Body of pancreas (tissue), 4 donors: Measurements from ENCODE around the gene SGSH. TPM values are rescaled to one million over a fixed set of nuclear protein-coding genes. Genes with fewer than 3 reads are reported as not detected.

ENCODE experiments used
- ATAC-seq: fragments of 150-250 bp; one replicate; pipeline ENCODE4 v1.9.1; 2016
- DNase-seq, 4 donors: peaks; one replicate each; pipeline ENCODE4 v3.0.0-alpha.2; 2019
- H3K27ac ChIP-seq, 4 donors: fragments of 200-600 bp; sonication (generic); 1 replicate in 3 of 4; 2 replicates in 1 of 4; pipeline versions ENCODE4 v1.5.1 to v1.6.1; 2016 to 2019; ENCODE audit warnings: mild to moderate bottlenecking in 1 of 4, mixed read lengths in 1 of 4, moderate library complexity in 1 of 4
- H3K27me3 ChIP-seq, 2 donors: fragments of 200-600 bp; sonication (generic); one replicate each; pipeline ENCODE4 v1.6.0; 2016; ENCODE audit warnings: mild to moderate bottlenecking in 1 of 2
- H3K36me3 ChIP-seq, 2 donors: fragments of 200-600 bp; sonication (generic); replicated peaks in 1 of 2; 2 replicates each; pipeline ENCODE4 v1.5.1; 2016; ENCODE audit warnings: low read depth in 2 of 2; ENCODE audit not compliant: insufficient read depth in 1 of 2
- H3K4me1 ChIP-seq: fragments of 200-600 bp; sonication (generic); one replicate; pipeline ENCODE4 v1.6.0; 2016
- H3K4me3 ChIP-seq, 2 donors: fragments of 200-600 bp; sonication (generic); 1 replicate in 1 of 2; 2 replicates in 1 of 2; pipeline ENCODE4 v1.5.1; 2016 to 2019
- H3K9me3 ChIP-seq, 3 donors: fragments of 200-600 bp; sonication (generic); 1 replicate in 2 of 3; 2 replicates in 1 of 3; pipeline ENCODE4 v1.5.1; 2016
- CTCF ChIP-seq, 7 experiments: fragments of 450-650 bp in 4 of 7; fragments of 200-600 bp in 3 of 7; sonication (generic) in 3 of 7; IDR thresholded peaks; one replicate each; pipeline ENCODE4 v1.5.1; 2016 to 2019; ENCODE audit warnings: antibody characterized with exemption in 7 of 7
- POLR2A ChIP-seq, 3 donors: fragments of 450-650 bp; IDR thresholded peaks; one replicate each; pipeline ENCODE4 v1.6.1; 2016; ENCODE audit warnings: antibody characterized with exemption in 3 of 3, mild to moderate bottlenecking in 2 of 3
- WGBS, 2 donors: methylation state at CpG; one replicate each; pipeline ENCODE4 v1.1.5; 2017; 5-methylcytosine and 5-hydroxymethylcytosine counted together
- intact Hi-C: fragments of 100-400 bp; cut with DNase I; formaldehyde crosslinking; loops from one replicate; pipeline ENCODE4 v1.15.1; 2023
- total RNA-seq, 2 donors: library from RNA; depleted of rRNA; stranded (reverse); fragments of >200 nt; gene quantifications; one replicate each; pipeline ENCODE4 v1.1.0, GENCODE V29; 2016

SGSH gene
- total RNA-seq, 2 donors from 2014 or later, result 29.6 to 42.8 TPM

- Histone ChIP-seq H3K36me3 (peaks cover 0 to 14% of the 10 kb centered on the region in 2 donors), H3K4me1 (no peaks in the 10 kb centered on the region), H3K4me3 (no peak overlapping the region), H3K27ac (no peak overlapping the region), H3K27me3 (no peaks in the 10 kb centered on the region), H3K9me3 (no peaks in the 10 kb centered on the region)
- ATAC-seq (no peak), DNase-seq (no peak)
- intact Hi-C loops, result no loop called here
- WGBS, 2 donors, result 85 to 86% methylated on average over 12 to 14 of the region's 14 CpGs
- TF ChIP-seq CTCF (IDR thresholded peaks at IDR 0.05) (no peak), POLR2A (IDR thresholded peaks at IDR 0.05) (no peak)
Measured at GRCh38 chr17:80242505-80242904, 22.4 kb upstream of the SGSH start.

- intact Hi-C loops, result no loop called here
- DNase-seq, result no peak
- H3K36me3 ChIP-seq, result peaks cover 0 to 11% of the 10 kb centered on the region in 2 donors
Measured at GRCh38 chr17:80237386-80237785, 17.3 kb upstream of the SGSH start.

GRCh38 chr17:80236911-80237310 is 16.8 kb upstream of the SGSH start:
- TF ChIP-seq POLR2A (IDR thresholded peaks at IDR 0.05) (no peak), CTCF (IDR thresholded peaks at IDR 0.05) (no peak)
- H3K27ac ChIP-seq, result no peak overlapping the region
- peaks cover 0 to 9% of the 10 kb centered on the region in 2 donors for H3K36me3 ChIP-seq
- ATAC-seq (no peak), DNase-seq (no peak)
- peaks cover 0 to 4% (median 0%) of the 10 kb centered on the region in 3 donors for H3K9me3 ChIP-seq
- no peak overlapping the region for H3K4me3 ChIP-seq
- H3K4me1 ChIP-seq, result no peaks in the 10 kb centered on the region
- H3K27me3 ChIP-seq, result no peaks in the 10 kb centered on the region
- 84 to 90% methylated on average over 2 to 17 of the region's 17 CpGs for WGBS, 2 donors
- intact Hi-C loops, result no loop called here

More at GRCh38 chr17:80237386-80237785, 17.3 kb upstream of the SGSH start:
- Histone ChIP-seq H3K27ac (no peak overlapping the region), H3K9me3 (peaks cover 0 to 4% (median 0%) of the 10 kb centered on the region in 3 donors), H3K4me3 (no peak overlapping the region), H3K4me1 (no peaks in the 10 kb centered on the region), H3K27me3 (no peaks in the 10 kb centered on the region)
- ATAC-seq, result no peak
- TF ChIP-seq POLR2A (IDR thresholded peaks at IDR 0.05) (no peak), CTCF (IDR thresholded peaks at IDR 0.05) (no peak)
- 92 to 97% methylated on average over 6 to 10 of the region's 10 CpGs for WGBS, 2 donors

- intact Hi-C loops, result no loop called here
- Histone ChIP-seq H3K4me3 (no peak overlapping the region), H3K36me3 (peaks cover 0 to 7% of the 10 kb centered on the region in 2 donors), H3K27me3 (no peaks in the 10 kb centered on the region), H3K9me3 (peaks cover 0 to 4% (median 0%) of the 10 kb centered on the region in 3 donors), H3K27ac (no peak overlapping the region), H3K4me1 (no peaks in the 10 kb centered on the region)
- WGBS, 2 donors, result 94 to 96% methylated on average over 3 of the region's 3 CpGs
- TF ChIP-seq CTCF (IDR thresholded peaks at IDR 0.05), result no peak
- TF ChIP-seq POLR2A (IDR thresholded peaks at IDR 0.05), result no peak
- no peak for DNase-seq
- no peak for ATAC-seq
Measured at GRCh38 chr17:80233202-80233601, 13.1 kb upstream of the SGSH start.

- H3K27ac ChIP-seq, result no peak overlapping the region
- DNase-seq (no peak), ATAC-seq (no peak)
- H3K4me3 ChIP-seq, result no peak overlapping the region
- H3K4me1 ChIP-seq, result no peaks in the 10 kb centered on the region
- H3K9me3 ChIP-seq, result peaks cover 0 to 4% (median 0%) of the 10 kb centered on the region in 3 donors
- no peaks in the 10 kb centered on the region for H3K27me3 ChIP-seq
- intact Hi-C loops, result no loop called here
- TF ChIP-seq CTCF (IDR thresholded peaks at IDR 0.05) (no peak), POLR2A (IDR thresholded peaks at IDR 0.05) (no peak)
- H3K36me3 ChIP-seq, result peaks cover 0 to 3% of the 10 kb centered on the region in 2 donors
- WGBS, 2 donors, result 90 to 94% methylated on average over 1 of the region's 1 CpG
Measured at GRCh38 chr17:80232438-80232837, 12.3 kb upstream of the SGSH start.
